Thymus (tissue), 11 donors: ENCODE measurements around the gene GABPA. TPM values are rescaled to one million over a fixed set of nuclear protein-coding genes. Genes with fewer than 3 reads are reported as not detected.
"Not testable (repeated sequence)": the region's sequence is repeated elsewhere in the genome, so short reads cannot be mapped to it uniquely, and the experiment has no call there.

Source experiments
- DNase-seq, 9 donors: peaks; one replicate each; pipeline ENCODE4 v3.0.0-alpha.2; 2013; ENCODE audit warnings: low spot score in 9 of 9, low read depth in 6 of 9, missing footprints in 1 of 9
- H3K27ac ChIP-seq, 2 donors: one replicate each; pipeline ENCODE4 v1.5.1; 2013; ENCODE audit warnings: control low read depth in 1 of 2, low read depth in 1 of 2, low read length in 1 of 2, mild to moderate bottlenecking in 1 of 2, moderate library complexity in 1 of 2
- H3K27me3 ChIP-seq, 2 donors: one replicate each; pipeline ENCODE4 v1.5.1; 2013; ENCODE audit warnings: low read length in 1 of 2; ENCODE audit not compliant: control insufficient read depth in 2 of 2, insufficient read depth in 1 of 2
- H3K36me3 ChIP-seq, 2 donors: one replicate each; pipeline ENCODE4 v1.5.1; 2013; ENCODE audit warnings: low read length in 1 of 2, mild to moderate bottlenecking in 1 of 2, moderate library complexity in 1 of 2; ENCODE audit not compliant: control insufficient read depth in 2 of 2, insufficient read depth in 2 of 2
- H3K4me1 ChIP-seq, 2 donors: one replicate each; pipeline ENCODE4 v1.5.1; 2013; ENCODE audit warnings: low read length in 2 of 2; ENCODE audit not compliant: control insufficient read depth in 2 of 2, insufficient read depth in 2 of 2
- H3K4me3 ChIP-seq, 2 donors: one replicate each; pipeline ENCODE4 v1.5.1; 2013; ENCODE audit warnings: low read length in 2 of 2, control low read depth in 1 of 2, mild to moderate bottlenecking in 1 of 2
- H3K9me3 ChIP-seq, 2 donors: one replicate each; pipeline ENCODE4 v1.5.1; 2013; ENCODE audit warnings: low read length in 1 of 2, mild to moderate bottlenecking in 1 of 2; ENCODE audit not compliant: control insufficient read depth in 2 of 2, insufficient read depth in 1 of 2
- WGBS: extraction: QIAGEN DNeasy Blood & Tissue Kit; methylation state at CpG from one replicate; pipeline ENCODE4 v1.1.7; 2013; 5-methylcytosine and 5-hydroxymethylcytosine counted together
- polyA plus RNA-seq: library from polyadenylated mRNA; stranded (reverse); fragments of 200-250 nt; gene quantifications from one replicate; pipeline ENCODE4 v1.2.3, GENCODE V29; 2013
- total RNA-seq: library from RNA; stranded (reverse); fragments of 120-200 nt; gene quantifications from one replicate; pipeline ENCODE4 v1.2.4, GENCODE V29; 2013
- donor health status: healthy.

Gene GABPA
- total and polyA plus RNA-seq, 2 donors = 22.3 to 28.7 TPM

DNA sequence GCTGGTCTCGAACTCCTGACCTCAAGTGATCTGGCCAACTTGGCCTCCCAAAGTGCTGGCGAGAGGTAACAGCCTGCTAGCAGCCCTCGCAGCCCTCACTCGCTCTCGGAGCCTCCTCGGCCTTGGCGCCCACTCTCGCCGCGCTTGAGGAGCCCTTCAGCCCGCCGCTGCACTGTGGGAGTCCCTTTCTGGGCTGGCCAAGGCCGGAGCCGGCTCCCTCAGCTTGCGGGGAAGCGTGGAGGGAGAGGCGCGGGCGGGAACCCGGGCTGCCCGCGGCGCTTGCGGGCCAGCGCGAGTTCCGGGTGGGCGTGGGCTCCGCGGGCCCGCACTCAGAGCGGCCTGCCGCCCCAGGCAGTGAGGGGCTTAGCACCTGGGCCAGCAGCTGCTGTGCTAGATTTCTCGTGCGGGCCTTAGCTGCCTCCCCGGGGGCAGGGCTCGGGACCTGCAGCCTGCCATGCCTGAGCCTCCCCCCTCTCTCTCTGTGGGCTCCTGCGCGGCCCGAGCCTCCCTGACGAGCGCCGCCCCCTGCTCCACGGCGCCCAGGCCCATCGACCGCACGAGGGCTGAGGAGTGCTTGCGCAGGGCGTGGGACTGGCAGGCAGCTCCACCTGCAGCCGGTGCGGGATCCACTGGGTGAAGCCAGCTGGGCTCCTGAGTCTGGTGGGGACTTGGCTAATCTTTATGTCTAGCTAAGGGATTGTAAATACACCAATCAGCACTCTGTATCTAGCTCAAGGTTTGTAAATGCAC, 43.5 kb downstream of the GABPA start:
- H3K4me3 ChIP-seq, H3K27me3 ChIP-seq, H3K9me3 ChIP-seq, H3K36me3 ChIP-seq, H3K27ac ChIP-seq, DNase-seq, H3K4me1 ChIP-seq: not testable (repeated sequence)
- WGBS = 98% methylated on average over 52 of the region's 52 CpGs

DNA sequence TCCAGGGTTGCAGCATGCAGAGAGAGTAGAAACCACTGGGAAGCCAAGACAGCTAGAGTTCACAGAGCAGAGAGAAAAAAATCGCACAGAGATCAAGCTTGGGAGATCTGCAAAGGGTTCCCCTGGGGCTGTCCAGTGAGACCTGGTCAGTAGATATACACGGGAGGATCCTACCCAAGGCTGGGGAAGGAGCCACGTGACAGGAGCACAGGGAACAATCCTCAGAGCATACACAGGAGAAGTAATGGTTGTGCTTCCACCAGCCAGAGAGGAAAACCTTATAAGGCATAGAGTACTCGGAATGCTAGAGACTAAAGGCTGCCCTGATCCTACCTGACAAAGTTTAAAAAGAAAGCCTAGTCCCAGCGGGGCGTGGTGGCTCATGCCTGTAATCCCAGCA, 53.9 kb downstream of the GABPA start:
- H3K9me3 ChIP-seq = no peaks in the 10 kb centered on the region
- H3K27ac ChIP-seq = no peak overlapping the region
- 97% methylated on average over 6 of the region's 6 CpGs for WGBS
- H3K27me3 ChIP-seq = peaks cover 0 to 2% of the 10 kb centered on the region in 2 donors
- DNase-seq = no peak
- H3K4me3 ChIP-seq = no peak overlapping the region
- peaks cover 4 to 7% of the 10 kb centered on the region in 2 donors for H3K4me1 ChIP-seq
- no peaks in the 10 kb centered on the region for H3K36me3 ChIP-seq

DNA sequence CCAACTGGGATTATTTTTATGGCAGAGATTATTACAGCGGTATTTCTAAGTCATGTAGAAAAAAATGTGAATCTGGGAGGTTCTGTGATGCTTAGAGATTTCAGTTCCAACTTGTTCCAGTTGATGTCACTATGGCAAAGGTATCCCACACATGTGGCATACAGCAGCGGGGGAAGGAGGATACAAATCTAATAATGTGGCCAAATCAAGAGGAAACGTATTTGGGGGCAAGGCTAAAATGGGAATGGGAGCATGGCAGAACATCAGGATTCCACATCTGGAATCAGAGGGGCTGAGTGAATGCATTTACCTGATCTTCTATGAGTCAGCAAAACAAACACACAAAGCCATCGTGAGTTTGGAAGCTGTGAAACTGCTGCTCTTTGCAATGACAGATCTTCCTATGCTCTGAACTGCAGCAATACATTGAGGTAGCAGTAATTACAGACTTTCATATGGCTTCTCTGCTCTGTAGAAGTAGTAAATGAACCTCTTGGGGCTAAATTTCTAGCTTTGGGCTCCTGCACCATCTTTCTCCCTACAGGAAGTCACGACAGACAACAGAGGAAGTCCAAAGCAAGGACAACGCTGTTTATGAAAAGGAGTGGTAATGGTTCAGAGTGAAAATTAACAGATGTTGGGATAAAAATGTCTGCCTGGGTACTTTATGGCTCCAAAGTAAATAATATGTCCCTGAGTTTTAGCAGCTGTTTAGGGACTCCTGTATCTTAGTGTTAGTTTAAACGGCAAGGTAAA, 55.5 kb downstream of the GABPA start:
- Histone ChIP-seq H3K4me3 (peak overlapping the region; percentile 44 to 56), H3K36me3 (no peaks in the 10 kb centered on the region), H3K4me1 (peaks cover 4 to 7% of the 10 kb centered on the region in 2 donors), H3K27ac (peak overlapping the region; percentile 80 to 82), H3K9me3 (no peaks in the 10 kb centered on the region), H3K27me3 (no peaks in the 10 kb centered on the region)
- 21% methylated on average over 7 of the region's 7 CpGs for WGBS
- DNase-seq = peak; percentile 18 to 66 (median 38)

DNA sequence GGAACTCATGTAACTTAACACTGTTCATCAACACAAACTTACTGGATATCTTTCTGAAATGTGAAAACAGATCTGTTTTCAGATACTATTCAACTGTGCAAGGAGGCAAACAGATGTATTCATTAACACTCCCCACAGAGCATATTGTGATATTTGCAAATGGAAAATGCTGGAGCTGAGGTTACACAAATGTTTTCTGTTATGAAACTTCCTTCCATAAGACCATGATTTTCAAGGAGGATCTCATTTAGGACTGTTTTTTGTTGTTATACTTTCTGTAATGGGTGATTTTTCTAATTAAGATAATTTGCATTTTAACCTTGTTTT, 56.1 kb downstream of the GABPA start:
- DNase-seq = peak in 1 of 9 donors; percentile 4
- peaks cover 4 to 7% of the 10 kb centered on the region in 2 donors for H3K4me1 ChIP-seq
- peak overlapping the region in 1 of 2 donors; percentile 82 for H3K27ac ChIP-seq
- peak overlapping the region; percentile 44 to 56 for H3K4me3 ChIP-seq
- H3K36me3 ChIP-seq = no peaks in the 10 kb centered on the region
- H3K9me3 ChIP-seq = no peaks in the 10 kb centered on the region
- H3K27me3 ChIP-seq = no peaks in the 10 kb centered on the region

GRCh38 chr21:25791319-25791718, 56.5 kb downstream of the GABPA start:
- H3K4me1 ChIP-seq = peaks cover 4 to 7% of the 10 kb centered on the region in 2 donors
- no peak for DNase-seq
- H3K9me3 ChIP-seq = no peaks in the 10 kb centered on the region
- H3K4me3 ChIP-seq = no peak overlapping the region
- 98% methylated on average over 1 of the region's 1 CpG for WGBS
- H3K27ac ChIP-seq = no peak overlapping the region
- H3K36me3 ChIP-seq = no peaks in the 10 kb centered on the region
- no peaks in the 10 kb centered on the region for H3K27me3 ChIP-seq

GRCh38 chr21:25801217-25802014, 66.6 kb downstream of the GABPA start:
- DNase-seq = peak; percentile 73 to 93 (median 82)
- H3K27ac ChIP-seq = no peak overlapping the region

DNA sequence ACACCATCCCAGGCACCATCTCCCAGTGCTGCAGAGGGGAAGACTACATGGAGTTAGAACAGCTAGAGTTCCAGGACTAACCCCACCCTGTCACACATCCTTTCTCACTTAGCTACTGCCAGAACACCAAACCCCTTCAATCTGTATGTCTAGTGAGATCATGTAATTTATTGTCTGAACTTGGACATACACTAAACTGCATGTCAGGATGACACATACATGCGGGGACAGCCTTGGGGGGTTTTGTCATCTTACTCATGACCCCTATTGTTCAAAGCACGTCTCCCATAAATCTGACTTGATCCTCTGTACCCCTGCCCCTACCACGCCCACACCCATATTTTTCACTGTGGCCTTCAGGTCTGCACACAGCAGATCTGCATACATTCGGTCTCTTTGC, 71.3 kb downstream of the GABPA start:
- Histone ChIP-seq H3K27ac (no peak overlapping the region), H3K4me1 (no peaks in the 10 kb centered on the region), H3K36me3 (no peaks in the 10 kb centered on the region), H3K4me3 (no peak overlapping the region), H3K9me3 (no peaks in the 10 kb centered on the region), H3K27me3 (no peaks in the 10 kb centered on the region)
- no peak for DNase-seq
- WGBS = 97% methylated on average over 4 of the region's 4 CpGs

More at GRCh38 chr21:25801217-25802014, 66.6 kb downstream of the GABPA start:
- H3K4me1 ChIP-seq = no peaks in the 10 kb centered on the region
- no peaks in the 10 kb centered on the region for H3K36me3 ChIP-seq
- no peaks in the 10 kb centered on the region for H3K9me3 ChIP-seq
- no peaks in the 10 kb centered on the region for H3K27me3 ChIP-seq
- no peak overlapping the region for H3K4me3 ChIP-seq
- 41% methylated on average over 20 of the region's 20 CpGs for WGBS

GRCh38 chr21:25807191-25807590, 72.4 kb downstream of the GABPA start:
- WGBS = 98% methylated on average over 6 of the region's 6 CpGs

DNA sequence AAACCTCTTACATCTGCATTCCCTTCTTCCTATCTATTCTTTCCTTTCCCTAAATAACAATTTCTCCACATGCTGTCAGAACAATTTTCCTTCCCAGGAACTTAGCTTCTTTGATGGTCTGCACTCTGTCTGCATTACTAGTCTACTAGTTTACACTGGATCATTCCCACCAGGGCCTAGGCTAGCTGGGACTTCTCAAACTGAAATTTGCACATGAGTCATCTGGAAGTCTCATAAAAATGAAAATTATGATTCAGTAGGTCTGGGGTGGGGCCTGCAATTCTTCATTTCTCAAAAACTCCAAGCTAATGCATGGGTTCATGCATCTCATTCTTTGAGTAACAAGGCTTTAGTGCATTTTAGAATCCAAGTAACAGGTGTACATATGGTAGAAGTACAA, 74.2 kb downstream of the GABPA start:
- H3K4me3 ChIP-seq = no peak overlapping the region
- no peaks in the 10 kb centered on the region for H3K36me3 ChIP-seq
- H3K27me3 ChIP-seq = no peaks in the 10 kb centered on the region
- no peaks in the 10 kb centered on the region for H3K4me1 ChIP-seq
- no peak overlapping the region for H3K27ac ChIP-seq
- no peak for DNase-seq
- no peaks in the 10 kb centered on the region for H3K9me3 ChIP-seq

More at GRCh38 chr21:25807191-25807590, 72.4 kb downstream of the GABPA start:
- no peak overlapping the region for H3K27ac ChIP-seq
- no peaks in the 10 kb centered on the region for H3K27me3 ChIP-seq
- no peaks in the 10 kb centered on the region for H3K36me3 ChIP-seq
- DNase-seq = no peak
- no peak overlapping the region for H3K4me3 ChIP-seq
- no peaks in the 10 kb centered on the region for H3K4me1 ChIP-seq
- H3K9me3 ChIP-seq = no peaks in the 10 kb centered on the region
